Kidney epithelial cell (primary cell): Measurements from ENCODE around the gene TAF4. TPM values are rescaled to one million over a fixed set of nuclear protein-coding genes. Genes with fewer than 3 reads are reported as not detected.
"Not testable (repeated sequence)": the region's sequence is repeated elsewhere in the genome, so short reads cannot be mapped to it uniquely, and the experiment has no call there.

ENCODE experiments used
- DNase-seq: peaks from one replicate; pipeline ENCODE4 v3.0.0-alpha.2; 2010; ENCODE audit warnings: low read depth
- H3K27me3 ChIP-seq: 2 replicates; pipeline ENCODE4 v1.6.0; 2011; ENCODE audit warnings: low read length; ENCODE audit not compliant: control insufficient read depth, insufficient read depth
- H3K36me3 ChIP-seq: 2 replicates; pipeline ENCODE4 v1.5.1; 2011; ENCODE audit warnings: low read length; ENCODE audit not compliant: control insufficient read depth, insufficient read depth
- H3K4me3 ChIP-seq: 2 replicates; pipeline ENCODE4 v1.5.1; 2011; ENCODE audit warnings: low read depth, mild to moderate bottlenecking, control low read depth, low read length
- CTCF ChIP-seq: IDR thresholded peaks from 2 replicates; pipeline ENCODE4 v1.5.1; 2011; ENCODE audit warnings: mild to moderate bottlenecking, moderate library complexity, low read length, control low read depth, inconsistent platforms; ENCODE audit not compliant: insufficient read depth, poor library complexity, severe bottlenecking
- total RNA-seq: library from RNA; depleted of rRNA; stranded (reverse); fragments of >200 nt; gene quantifications from 2 replicates; pipeline ENCODE4 v1.2.3, GENCODE V29; 2015

Gene TAF4
- total RNA-seq, 1 donor from 2014 or later = 5.9 TPM

- no peak for DNase-seq
- Histone ChIP-seq H3K27me3 (peaks cover 28% of the 10 kb centered on the region), H3K36me3 (no peaks in the 10 kb centered on the region), H3K4me3 (no peak overlapping the region)
- no peak for TF ChIP-seq CTCF
Measured at GRCh38 chr20:61950641-61951071, 115.0 kb downstream of the TAF4 start.

GRCh38 chr20:61949714-61950640, 115.7 kb downstream of the TAF4 start:
- DNase-seq = no peak
- H3K4me3 ChIP-seq = no peak overlapping the region
- H3K36me3 ChIP-seq = no peaks in the 10 kb centered on the region
- peaks cover 26% of the 10 kb centered on the region for H3K27me3 ChIP-seq
- no peak for TF ChIP-seq CTCF

- Histone ChIP-seq H3K36me3 (no peaks in the 10 kb centered on the region), H3K4me3 (no peak overlapping the region), H3K27me3 (peaks cover 20% of the 10 kb centered on the region)
- DNase-seq = no peak
- no peak for TF ChIP-seq CTCF
Measured at GRCh38 chr20:61949363-61949713, 116.3 kb downstream of the TAF4 start.

- H3K4me3 ChIP-seq = no peak overlapping the region
- H3K27me3 ChIP-seq = peaks cover 16% of the 10 kb centered on the region
- H3K36me3 ChIP-seq = no peaks in the 10 kb centered on the region
- no peak for DNase-seq
- no peak for TF ChIP-seq CTCF
Measured at GRCh38 chr20:61948586-61949362, 116.9 kb downstream of the TAF4 start.

- H3K27me3 ChIP-seq, DNase-seq, H3K4me3 ChIP-seq: not testable (repeated sequence)
Measured at GRCh38 chr20:61948056-61948455, 117.6 kb downstream of the TAF4 start.

GRCh38 chr20:61945495-61945894, 120.2 kb downstream of the TAF4 start:
- H3K27me3 ChIP-seq, DNase-seq, H3K4me3 ChIP-seq, H3K36me3 ChIP-seq: not testable (repeated sequence)

More at GRCh38 chr20:61948056-61948455, 117.6 kb downstream of the TAF4 start:
- not testable (repeated sequence) for H3K36me3 ChIP-seq

GRCh38 chr20:61944967-61945366, 120.7 kb downstream of the TAF4 start:
- H3K4me3 ChIP-seq, H3K36me3 ChIP-seq, H3K27me3 ChIP-seq, DNase-seq: not testable (repeated sequence)
